HG03342 (cell line): ENCODE results near the gene SYK.

Source experiments
- ATAC-seq: cut with Tn5 transposase; IDR thresholded peaks from one replicate; pipeline ENCODE4 v1.9.1; 2021; ENCODE audit warnings: mild to moderate bottlenecking, moderate library complexity; ENCODE audit not compliant: unreplicated experiment

Gene SYK

GRCh38 chr9:90900130-90900529, 98.5 kb downstream of the SYK start:
- ATAC-seq: no peak

- no peak for ATAC-seq
Observed at GRCh38 chr9:90901933-90902332, 100.3 kb downstream of the SYK start.

GRCh38 chr9:90903766-90904424, 102.3 kb downstream of the SYK start:
- ATAC-seq: no peak

- no peak for ATAC-seq
Observed at GRCh38 chr9:90904706-90905478, 103.3 kb downstream of the SYK start.

GRCh38 chr9:90905822-90906221, 104.2 kb downstream of the SYK start:
- ATAC-seq: no peak

- ATAC-seq: no peak
Observed at GRCh38 chr9:90906316-90907055, 104.9 kb downstream of the SYK start.

GRCh38 chr9:90907056-90907445, 105.4 kb downstream of the SYK start:
- ATAC-seq: no peak

- no peak for ATAC-seq
Observed at GRCh38 chr9:90907790-90908189, 106.2 kb downstream of the SYK start.

GRCh38 chr9:90909225-90909624, 107.6 kb downstream of the SYK start:
- ATAC-seq: no peak

- no peak for ATAC-seq
Observed at GRCh38 chr9:90909747-90910283, 108.2 kb downstream of the SYK start.

- ATAC-seq: no peak
Observed at GRCh38 chr9:90914196-90914595, 112.6 kb downstream of the SYK start.

GRCh38 chr9:90914868-90915483, 113.4 kb downstream of the SYK start:
- ATAC-seq: peak; percentile 83

- ATAC-seq: no peak
Observed at GRCh38 chr9:90915693-90916092, 114.1 kb downstream of the SYK start.

- ATAC-seq: no peak
Observed at GRCh38 chr9:90916147-90916734, 114.6 kb downstream of the SYK start.

GRCh38 chr9:90919883-90920282, 118.3 kb downstream of the SYK start:
- no peak for ATAC-seq

GRCh38 chr9:90921104-90921503, 119.5 kb downstream of the SYK start:
- ATAC-seq: no peak

GRCh38 chr9:90921969-90922368, 120.3 kb downstream of the SYK start:
- ATAC-seq: no peak

GRCh38 chr9:90925581-90926257, 124.1 kb downstream of the SYK start:
- ATAC-seq: no peak

GRCh38 chr9:90926936-90927335, 125.3 kb downstream of the SYK start:
- ATAC-seq: no peak

- no peak for ATAC-seq
Observed at GRCh38 chr9:90927496-90927895, 125.9 kb downstream of the SYK start.
